Adrenal gland (tissue), 12 donors: ENCODE results near the gene LZTFL1. TPM values are rescaled to one million over a fixed set of nuclear protein-coding genes. Genes with fewer than 3 reads are reported as not detected.

Source experiments
- DNase-seq, 7 donors: peaks; one replicate each; pipeline ENCODE4 v3.0.0-alpha.2; 2019 to 2020
- H3K27ac ChIP-seq, 5 donors: fragments of 200-600 bp; sonication (generic) in 4 of 5; 1 replicate in 3 of 5; 2 replicates in 2 of 5; pipeline versions ENCODE4 v1.5.1 to v1.8.0; 2016 to 2020; ENCODE audit warnings: mild to moderate bottlenecking in 1 of 5
- H3K27me3 ChIP-seq: fragments of 200-600 bp; 2 replicates; pipeline ENCODE4 v1.8.0; 2021
- H3K36me3 ChIP-seq, 2 donors: fragments of 200-600 bp; replicated peaks in 1 of 2; 1 replicate in 1 of 2; 2 replicates in 1 of 2; pipeline versions ENCODE4 v1.5.1 to v1.8.0; 2018 to 2022
- H3K4me1 ChIP-seq, 2 donors: fragments of 200-600 bp; replicated peaks in 1 of 2; 1 replicate in 1 of 2; 2 replicates in 1 of 2; pipeline versions ENCODE4 v1.5.1 to v1.8.0; 2018 to 2021
- H3K4me3 ChIP-seq, 4 donors: fragments of 200-600 bp; sonication (generic) in 3 of 4; one replicate each; pipeline ENCODE4 v1.5.1; 2016 to 2018
- H3K9me3 ChIP-seq, 3 donors: fragments of 200-600 bp; sonication (generic) in 1 of 3; replicated peaks in 1 of 3; 1 replicate in 2 of 3; 2 replicates in 1 of 3; pipeline versions ENCODE4 v1.5.1 to v1.8.0; 2016 to 2021
- POLR2A ChIP-seq, 2 donors: fragments of 450-650 bp; IDR thresholded peaks; one replicate each; pipeline ENCODE4 v1.6.1; 2017; ENCODE audit warnings: antibody characterized with exemption in 2 of 2, mild to moderate bottlenecking in 2 of 2, moderate library complexity in 1 of 2
- WGBS, 4 donors: extraction: QIAGEN DNeasy Blood & Tissue Kit in 2 of 4; methylation state at CpG; one replicate each; pipeline versions ENCODE4 v1.1.5 to v1.1.7; 2013 to 2017; 5-methylcytosine and 5-hydroxymethylcytosine counted together
- intact Hi-C, 2 donors: fragments of 100-400 bp; cut with DNase I; formaldehyde crosslinking; loops; one replicate each; pipeline versions ENCODE4 v1.14.1 to v1.15.0; 2022 to 2023
- polyA plus RNA-seq, 3 donors: library from polyadenylated mRNA; stranded (reverse); fragments of 200-250 nt in 2 of 3; fragments of 350-450 nt in 1 of 3; fragmentation: Illumina TruSeq in 1 of 3; extraction: RNeasy Lipid Tissue Mini Kit (QIAGEN cat#74804) in 1 of 3; gene quantifications; one replicate each; pipeline ENCODE4 v1.2.3, GENCODE V29; 2013 to 2014
- total RNA-seq, 9 donors: library from RNA; depleted of rRNA in 4 of 9; stranded (reverse); fragments of >200 nt in 4 of 9; fragments of 120-200 nt in 1 of 9; fragmentation: NEBNext Ultra II Directional in 1 of 9; extraction: Animal tissue kit (Norgen Biotek cat#: 25700) in 1 of 9; gene quantifications; one replicate each; pipeline versions ENCODE4 v1.1.0 to v1.2.4, GENCODE V29; 2013 to 2023
- TF ChIP-seq, protein P1 (sequence below), 6 experiments: fragments of 450-650 bp in 4 of 6; fragments of 200-600 bp in 2 of 6; sonication (generic) in 1 of 6; IDR thresholded peaks; 1 replicate in 5 of 6; 2 replicates in 1 of 6; pipeline versions ENCODE4 v1.5.1 to v1.8.0; 2016 to 2021; ENCODE audit warnings: antibody characterized with exemption in 6 of 6, mild to moderate bottlenecking in 2 of 6, moderate library complexity in 1 of 6
- donor health status: healthy with polysubstance abuse.
- donor health status: Bipolar disorder and iron deficiency.
- donor health status: DM: yes; HTN: yes; CAD: no.
- donor health status: DM: no; HTN: no; CAD: no.
- donor health status: DM: no; HTN: no; CAD: no.
- donor health status: DM: yes; HTN: yes; CAD: no.

Gene LZTFL1
- total and polyA plus RNA-seq, 12 donors, result 3.9 to 36.3 (median 19.6) TPM

DNA sequence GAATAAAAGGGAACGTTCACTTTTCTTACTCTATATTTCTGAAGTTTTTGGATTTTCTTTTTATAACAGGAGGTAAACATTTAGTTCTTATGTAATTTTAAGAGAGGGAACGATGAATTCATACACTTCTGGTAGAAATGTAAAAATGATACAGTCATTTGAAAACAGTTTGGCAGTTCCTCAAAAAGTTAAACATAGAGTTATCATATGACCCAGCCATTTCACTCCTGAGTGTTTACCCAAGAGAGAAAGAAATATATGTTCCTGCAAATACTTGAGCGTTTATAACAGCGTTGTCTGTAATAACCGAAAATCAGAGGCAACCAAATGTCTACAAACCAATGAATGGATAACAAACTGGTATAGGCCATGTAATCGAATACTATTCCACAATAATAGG lies 23.6 kb upstream of the LZTFL1 start:
- Histone ChIP-seq H3K9me3 (peaks cover 0 to 3% (median 0%) of the 10 kb centered on the region in 3 donors), H3K36me3 (no peaks in the 10 kb centered on the region), H3K27ac (no peak overlapping the region), H3K4me3 (no peak overlapping the region), H3K4me1 (no peaks in the 10 kb centered on the region), H3K27me3 (no peaks in the 10 kb centered on the region)
- no peak for DNase-seq
- no peak for TF ChIP-seq POLR2A (IDR thresholded peaks at IDR 0.05)
- TF ChIP-seq, protein P1, sequence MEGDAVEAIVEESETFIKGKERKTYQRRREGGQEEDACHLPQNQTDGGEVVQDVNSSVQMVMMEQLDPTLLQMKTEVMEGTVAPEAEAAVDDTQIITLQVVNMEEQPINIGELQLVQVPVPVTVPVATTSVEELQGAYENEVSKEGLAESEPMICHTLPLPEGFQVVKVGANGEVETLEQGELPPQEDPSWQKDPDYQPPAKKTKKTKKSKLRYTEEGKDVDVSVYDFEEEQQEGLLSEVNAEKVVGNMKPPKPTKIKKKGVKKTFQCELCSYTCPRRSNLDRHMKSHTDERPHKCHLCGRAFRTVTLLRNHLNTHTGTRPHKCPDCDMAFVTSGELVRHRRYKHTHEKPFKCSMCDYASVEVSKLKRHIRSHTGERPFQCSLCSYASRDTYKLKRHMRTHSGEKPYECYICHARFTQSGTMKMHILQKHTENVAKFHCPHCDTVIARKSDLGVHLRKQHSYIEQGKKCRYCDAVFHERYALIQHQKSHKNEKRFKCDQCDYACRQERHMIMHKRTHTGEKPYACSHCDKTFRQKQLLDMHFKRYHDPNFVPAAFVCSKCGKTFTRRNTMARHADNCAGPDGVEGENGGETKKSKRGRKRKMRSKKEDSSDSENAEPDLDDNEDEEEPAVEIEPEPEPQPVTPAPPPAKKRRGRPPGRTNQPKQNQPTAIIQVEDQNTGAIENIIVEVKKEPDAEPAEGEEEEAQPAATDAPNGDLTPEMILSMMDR (IDR thresholded peaks at IDR 0.05), result no peak
- WGBS, 4 donors, result 47 to 65% (median 61%) methylated on average over 6 of the region's 6 CpGs
- intact Hi-C loops, result no loop called here

DNA sequence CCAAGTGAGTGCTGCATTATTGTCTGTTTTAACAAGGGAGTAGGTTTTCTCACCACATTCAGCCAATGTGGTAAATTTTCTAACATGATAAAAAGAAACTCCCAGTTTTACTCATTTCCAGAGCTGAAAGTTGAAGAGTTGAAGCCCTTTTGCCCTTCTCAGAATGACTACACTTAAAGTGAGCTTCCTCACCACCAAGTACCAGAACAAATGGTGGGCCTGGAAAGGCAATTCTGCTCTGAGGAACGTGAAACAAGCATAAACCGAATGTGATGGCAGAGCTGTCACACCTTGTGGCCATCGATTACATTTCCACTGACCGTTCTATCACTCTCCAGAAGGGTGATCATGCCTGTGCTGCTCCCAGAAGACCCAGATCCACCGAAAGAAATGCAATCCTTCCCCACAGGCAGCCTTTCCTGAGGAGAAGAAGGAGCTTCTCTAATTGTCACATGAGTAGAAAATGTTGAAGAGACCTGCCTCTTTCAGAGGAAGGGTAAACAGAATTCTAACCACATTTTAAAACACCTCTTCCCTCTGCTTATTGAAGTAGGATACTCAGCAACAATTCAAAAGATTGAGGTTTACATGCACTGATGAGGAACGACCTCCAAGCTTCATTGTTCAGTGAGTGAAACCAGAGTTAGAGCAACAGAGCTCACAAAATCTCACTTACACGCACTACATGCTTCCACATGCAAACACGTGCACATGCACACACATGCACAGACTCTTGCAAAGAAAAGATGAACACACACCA lies 23.0 kb upstream of the LZTFL1 start:
- Histone ChIP-seq H3K27me3 (no peaks in the 10 kb centered on the region), H3K36me3 (no peaks in the 10 kb centered on the region), H3K9me3 (peaks cover 0 to 3% (median 0%) of the 10 kb centered on the region in 3 donors), H3K27ac (no peak overlapping the region), H3K4me1 (no peaks in the 10 kb centered on the region), H3K4me3 (no peak overlapping the region)
- no peak for DNase-seq
- TF ChIP-seq POLR2A (IDR thresholded peaks at IDR 0.05), result no peak
- TF ChIP-seq, protein P1 (IDR thresholded peaks at IDR 0.05), result no peak
- 47 to 58% (median 51%) methylated on average over 8 of the region's 8 CpGs for whole genome bisulfite sequencing, 4 donors
- intact Hi-C loops, result no loop called here

DNA sequence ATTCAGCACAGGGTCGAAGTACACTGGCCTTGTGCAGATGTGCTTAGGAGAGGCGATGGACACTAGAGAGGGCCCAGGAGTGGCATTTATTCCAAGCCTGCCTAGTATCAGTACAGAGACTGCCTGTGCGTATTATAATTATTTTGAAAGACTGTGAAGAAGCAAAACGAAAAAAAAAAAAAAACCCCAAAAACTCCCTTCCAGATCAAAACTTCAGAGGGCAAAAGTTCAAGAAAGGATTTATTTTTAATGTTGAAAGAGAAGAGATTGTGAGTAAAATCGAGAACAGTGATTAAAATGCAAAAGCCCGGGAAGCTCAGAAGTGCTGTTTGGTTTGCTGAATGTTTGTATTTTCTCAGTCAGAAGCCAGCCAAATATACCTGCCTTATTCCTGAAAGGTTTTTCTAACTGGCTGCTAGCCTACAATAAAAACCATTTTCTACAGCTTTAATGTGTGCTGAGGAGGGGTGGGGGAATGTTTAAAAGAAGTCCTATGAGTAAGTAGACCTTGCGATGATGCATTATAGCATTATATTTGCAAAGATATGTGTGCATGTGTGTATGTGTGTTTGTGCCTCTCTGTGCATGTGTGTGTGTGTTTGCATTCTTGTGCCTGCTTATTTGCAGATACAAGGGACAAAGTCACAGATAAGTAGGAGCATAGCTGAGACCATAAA lies 19.3 kb upstream of the LZTFL1 start:
- intact Hi-C loops, result no loop called here
- Histone ChIP-seq H3K9me3 (peaks cover 0 to 3% (median 0%) of the 10 kb centered on the region in 3 donors), H3K36me3 (no peaks in the 10 kb centered on the region), H3K27me3 (no peaks in the 10 kb centered on the region), H3K4me3 (no peak overlapping the region), H3K27ac (no peak overlapping the region), H3K4me1 (no peaks in the 10 kb centered on the region)
- TF ChIP-seq POLR2A (IDR thresholded peaks at IDR 0.05), result no peak
- TF ChIP-seq, protein P1 (IDR thresholded peaks at IDR 0.05), result no peak
- no peak for DNase-seq
- 47 to 49% (median 48%) methylated on average over 7 of the region's 7 CpGs for WGBS, 4 donors

DNA sequence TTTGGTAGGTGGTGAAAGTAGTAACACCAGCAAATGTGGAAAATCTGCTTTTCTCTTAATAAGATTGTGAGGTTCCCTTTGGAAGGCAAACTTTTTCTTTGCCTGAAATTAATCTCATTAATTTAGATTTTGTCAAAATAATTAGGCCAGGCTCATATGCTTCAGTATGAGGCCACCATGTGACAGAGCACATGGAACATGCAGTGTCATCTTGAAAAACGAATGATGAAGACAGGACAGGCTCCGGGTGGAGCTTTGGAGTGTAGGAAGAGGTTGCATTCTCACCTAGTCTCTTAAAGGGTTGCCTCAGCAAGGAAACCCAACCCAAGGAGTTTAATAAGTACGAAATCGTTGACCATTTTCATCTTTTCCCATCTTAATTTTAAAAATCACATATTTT lies 18.6 kb upstream of the LZTFL1 start:
- intact Hi-C loops, result no loop called here
- DNase-seq, result no peak
- TF ChIP-seq POLR2A (IDR thresholded peaks at IDR 0.05), result no peak
- TF ChIP-seq, protein P1 (IDR thresholded peaks at IDR 0.05), result no peak
- 71 to 82% (median 75%) methylated on average over 4 of the region's 4 CpGs for WGBS, 4 donors
- Histone ChIP-seq H3K36me3 (no peaks in the 10 kb centered on the region), H3K27me3 (no peaks in the 10 kb centered on the region), H3K9me3 (peaks cover 0 to 3% (median 0%) of the 10 kb centered on the region in 3 donors), H3K4me1 (no peaks in the 10 kb centered on the region), H3K27ac (no peak overlapping the region), H3K4me3 (no peak overlapping the region)
